Mesodermal cell (in vitro differentiated cells): ENCODE results near the gene TEAD1.

ENCODE experiments used
- H3K27ac ChIP-seq: 2 replicates; pipeline ENCODE4 v1.7.0; 2013; ENCODE audit warnings: mild to moderate bottlenecking, low read depth, low read length, moderate library complexity; ENCODE audit not compliant: severe bottlenecking
- H3K36me3 ChIP-seq: 2 replicates; pipeline ENCODE4 v1.7.1; 2013; ENCODE audit warnings: mild to moderate bottlenecking, low read length, moderate library complexity; ENCODE audit not compliant: control insufficient read depth, insufficient read depth
- H3K4me1 ChIP-seq: one replicate; pipeline ENCODE4 v1.7.1; 2013; ENCODE audit warnings: mild to moderate bottlenecking, low read length; ENCODE audit not compliant: insufficient read depth, control insufficient read depth, poor library complexity, severe bottlenecking
- H3K4me3 ChIP-seq: 2 replicates; pipeline ENCODE4 v1.7.0; 2013; ENCODE audit warnings: low read length, control low read depth, mild to moderate bottlenecking; ENCODE audit not compliant: insufficient read depth, poor library complexity, severe bottlenecking; ENCODE audit errors: extremely low read depth
- H3K9me3 ChIP-seq: 2 replicates; pipeline ENCODE4 v1.7.1; 2013; ENCODE audit warnings: mild to moderate bottlenecking, low read length, moderate library complexity; ENCODE audit not compliant: control insufficient read depth
- WGBS, 2 experiments: methylation state at CpG; one replicate each; pipeline ENCODE4 v1.1.5; 2013; ENCODE audit warnings: missing lambda C conversion rate in 2 of 2; ENCODE audit not compliant: insufficient coverage in 2 of 2; 5-methylcytosine and 5-hydroxymethylcytosine counted together

The TEAD1 gene

DNA sequence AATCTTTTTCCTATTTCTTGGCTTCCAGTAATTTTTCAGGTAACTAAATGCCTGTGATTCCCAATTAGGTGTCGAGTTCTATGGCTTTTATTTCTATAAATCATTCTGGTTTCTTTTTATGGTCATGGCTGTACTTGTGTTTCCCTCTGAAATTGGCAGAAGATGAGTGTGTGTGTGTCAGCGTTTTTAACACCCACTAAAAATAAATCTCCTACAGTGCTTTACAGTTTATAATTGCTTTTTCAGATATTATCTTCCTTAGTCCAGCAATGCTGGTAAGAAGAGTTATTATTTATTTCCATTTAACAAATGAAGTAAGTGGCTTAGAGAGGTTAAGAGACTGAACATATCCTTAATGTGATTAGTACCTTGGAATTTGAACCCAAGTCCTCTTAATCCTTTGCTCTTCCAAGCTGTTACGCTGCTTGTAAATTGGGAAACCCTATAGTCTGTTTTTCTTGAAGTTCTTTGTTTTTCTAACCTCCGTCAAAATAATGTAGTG is 125.2 kb downstream of the TEAD1 start:
- peaks cover 48% of the 10 kb centered on the region for H3K36me3 ChIP-seq
- H3K9me3 ChIP-seq = no peaks in the 10 kb centered on the region
- no peak overlapping the region for H3K4me3 ChIP-seq
- peak overlapping the region; percentile 85 for H3K27ac ChIP-seq
- no CpG with 5 or more reads among the region's 4 CpGs for WGBS, 2 experiments
- H3K4me1 ChIP-seq = peaks cover 70% of the 10 kb centered on the region

DNA sequence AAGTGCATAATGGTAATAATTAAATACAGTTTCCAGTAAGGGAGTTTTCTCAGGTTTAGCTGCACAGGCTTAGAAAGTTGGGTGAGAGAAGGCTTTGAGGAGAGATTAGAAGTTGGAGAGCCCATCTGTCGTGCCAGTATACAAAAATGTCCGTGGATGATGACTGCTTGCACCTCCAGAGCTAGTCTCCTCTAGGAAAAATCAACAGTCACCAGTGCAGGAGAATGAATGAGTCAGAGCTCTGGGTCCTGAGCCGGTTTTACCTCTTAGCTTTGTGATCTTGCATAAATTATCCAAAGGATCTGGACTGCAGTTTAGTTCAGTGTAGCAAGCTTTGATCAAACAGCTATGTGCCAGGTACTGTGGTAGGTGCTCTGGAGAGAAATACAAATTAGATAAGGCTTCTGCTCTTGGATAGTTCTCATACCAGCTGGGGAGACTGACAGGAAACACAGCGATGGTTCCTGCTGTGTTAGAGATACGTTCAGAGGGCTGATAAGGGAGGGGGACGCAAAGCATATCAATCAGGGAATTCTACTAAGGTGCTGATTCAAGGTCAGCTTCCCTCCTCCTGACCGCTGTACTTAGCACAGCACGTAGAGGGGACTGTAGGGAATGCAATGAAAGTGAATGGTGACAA is 125.9 kb downstream of the TEAD1 start:
- no peak overlapping the region for H3K4me3 ChIP-seq

GRCh38 chr11:12800871-12801270 is 126.7 kb downstream of the TEAD1 start:
- peaks cover 63% of the 10 kb centered on the region for H3K4me1 ChIP-seq
- no peaks in the 10 kb centered on the region for H3K9me3 ChIP-seq
- H3K36me3 ChIP-seq = peaks cover 44% of the 10 kb centered on the region
- H3K4me3 ChIP-seq = no peak overlapping the region
- peak overlapping the region; percentile 85 for H3K27ac ChIP-seq
- 57 to 64% methylated on average over 1 to 2 of the region's 2 CpGs for WGBS, 2 experiments

More for the DNA sequence above, 125.9 kb downstream of the TEAD1 start:
- WGBS, 2 experiments = 25 to 33% methylated on average over 5 of the region's 8 CpGs
- Histone ChIP-seq H3K27ac (peak overlapping the region; percentile 85), H3K36me3 (peaks cover 48% of the 10 kb centered on the region), H3K9me3 (no peaks in the 10 kb centered on the region), H3K4me1 (peaks cover 63% of the 10 kb centered on the region)

DNA sequence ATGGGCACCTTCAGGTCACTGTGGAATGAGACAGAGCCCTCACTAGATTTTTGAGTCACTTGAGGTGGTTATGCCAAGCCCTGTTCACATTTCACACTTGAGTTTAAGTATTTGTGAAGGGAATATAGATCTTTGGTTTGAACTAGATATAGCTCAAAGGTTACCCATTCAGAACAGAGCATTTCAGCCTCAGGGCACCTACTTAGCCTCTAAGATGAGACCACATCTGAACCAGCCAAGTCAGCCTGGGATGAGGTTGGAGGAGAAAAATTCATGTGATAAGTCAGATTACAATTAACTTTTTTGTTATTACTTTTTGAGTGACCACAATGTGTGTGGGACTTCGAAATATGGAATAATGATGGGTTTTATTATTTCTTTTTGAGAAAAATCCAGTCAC is 127.8 kb downstream of the TEAD1 start:
- Histone ChIP-seq H3K27ac (peak overlapping the region; percentile 89), H3K4me1 (peaks cover 68% of the 10 kb centered on the region), H3K9me3 (no peaks in the 10 kb centered on the region), H3K4me3 (no peak overlapping the region), H3K36me3 (peaks cover 40% of the 10 kb centered on the region)
- WGBS, 2 experiments = no CpG with 5 or more reads among the region's 1 CpG

- peak overlapping the region; percentile 89 for H3K27ac ChIP-seq
- WGBS, 2 experiments = 75 to 78% methylated on average over 10 to 13 of the region's 16 CpGs
- peaks cover 70% of the 10 kb centered on the region for H3K4me1 ChIP-seq
- no peak overlapping the region for H3K4me3 ChIP-seq
- no peaks in the 10 kb centered on the region for H3K9me3 ChIP-seq
- H3K36me3 ChIP-seq = peaks cover 34% of the 10 kb centered on the region
Measured at GRCh38 chr11:12802418-12803085, 128.3 kb downstream of the TEAD1 start.

DNA sequence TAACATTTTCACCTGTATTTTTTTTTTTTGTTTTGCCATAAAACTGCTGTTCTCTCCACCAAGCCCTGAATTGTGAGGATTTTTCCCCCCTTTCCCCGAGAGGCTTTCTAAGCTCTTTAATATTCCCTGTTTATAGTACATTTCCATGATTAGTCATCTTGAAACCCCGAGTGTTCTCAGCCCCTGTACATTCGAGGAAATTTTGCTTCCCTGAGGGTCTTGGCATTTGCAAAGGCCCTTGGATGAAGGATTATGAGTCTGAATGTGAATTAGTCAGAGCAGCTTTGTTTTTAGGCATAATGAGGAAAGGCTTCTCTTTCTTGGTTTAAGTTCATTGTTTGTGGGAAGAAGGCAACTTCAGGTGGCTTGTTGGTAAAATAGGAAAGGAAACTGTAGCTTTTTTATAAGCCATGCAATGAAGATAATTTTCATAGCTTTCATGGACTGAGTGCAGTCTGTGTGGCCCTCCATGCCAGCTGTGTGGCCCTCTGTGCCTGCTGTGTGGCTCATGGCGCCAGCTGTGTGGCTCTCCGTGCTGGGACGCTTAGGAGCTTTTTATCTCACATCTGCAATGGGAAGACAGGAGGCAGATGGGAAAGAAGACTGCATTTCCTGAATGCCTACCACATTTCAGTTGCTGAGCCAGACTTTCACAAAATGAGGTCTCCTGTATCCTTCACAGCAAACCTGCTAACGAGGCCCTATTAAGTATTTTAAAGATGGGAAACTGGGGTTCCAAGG is 129.0 kb downstream of the TEAD1 start:
- H3K27ac ChIP-seq = peak overlapping the region; percentile 89
- WGBS, 2 experiments = 73 to 76% methylated on average over 6 to 7 of the region's 7 CpGs
- no peak overlapping the region for H3K4me3 ChIP-seq
- H3K36me3 ChIP-seq = peaks cover 27% of the 10 kb centered on the region
- no peaks in the 10 kb centered on the region for H3K9me3 ChIP-seq
- H3K4me1 ChIP-seq = peaks cover 67% of the 10 kb centered on the region

- Histone ChIP-seq H3K27ac (no peak overlapping the region), H3K36me3 (peaks cover 36% of the 10 kb centered on the region), H3K4me3 (no peak overlapping the region), H3K9me3 (no peaks in the 10 kb centered on the region), H3K4me1 (peaks cover 60% of the 10 kb centered on the region)
- WGBS, 2 experiments = 100% methylated on average over 1 of the region's 2 CpGs
Measured at GRCh38 chr11:12806113-12806512, 131.9 kb downstream of the TEAD1 start.

GRCh38 chr11:12807621-12808020 is 133.4 kb downstream of the TEAD1 start:
- WGBS, 2 experiments = 96 to 100% methylated on average over 6 of the region's 6 CpGs
- Histone ChIP-seq H3K27ac (no peak overlapping the region), H3K4me1 (peaks cover 62% of the 10 kb centered on the region)

DNA sequence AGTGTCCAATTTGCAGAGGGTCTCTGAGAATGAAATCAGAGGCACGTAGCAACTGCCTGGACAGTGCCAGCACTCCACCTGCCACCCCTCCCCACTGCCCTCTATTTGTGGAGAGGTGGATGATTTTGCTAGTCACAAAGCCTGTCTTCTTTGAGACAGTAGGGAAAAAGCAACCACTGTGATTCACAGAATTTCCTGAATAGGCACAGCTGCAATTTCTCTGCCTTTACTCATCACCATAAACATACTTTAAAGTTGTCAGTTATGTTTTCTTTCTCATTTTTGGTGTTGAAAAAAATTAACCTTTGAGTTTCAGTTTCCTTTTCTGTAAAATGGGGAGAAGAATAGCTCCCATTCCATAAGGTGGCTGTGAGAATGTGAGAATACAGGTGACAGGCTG is 134.3 kb downstream of the TEAD1 start:
- Histone ChIP-seq H3K36me3 (peaks cover 44% of the 10 kb centered on the region), H3K9me3 (no peaks in the 10 kb centered on the region), H3K27ac (peak overlapping the region; percentile 24), H3K4me3 (no peak overlapping the region), H3K4me1 (peaks cover 62% of the 10 kb centered on the region)
- no CpG with 5 or more reads among the region's 1 CpG for WGBS, 2 experiments

More at GRCh38 chr11:12807621-12808020, 133.4 kb downstream of the TEAD1 start:
- no peaks in the 10 kb centered on the region for H3K9me3 ChIP-seq
- no peak overlapping the region for H3K4me3 ChIP-seq
- H3K36me3 ChIP-seq = peaks cover 43% of the 10 kb centered on the region

GRCh38 chr11:12809364-12809763 is 135.1 kb downstream of the TEAD1 start:
- H3K4me3 ChIP-seq = no peak overlapping the region
- H3K9me3 ChIP-seq = no peaks in the 10 kb centered on the region
- H3K4me1 ChIP-seq = peaks cover 67% of the 10 kb centered on the region
- 84 to 86% methylated on average over 2 to 3 of the region's 3 CpGs for WGBS, 2 experiments
- H3K36me3 ChIP-seq = peaks cover 45% of the 10 kb centered on the region
- no peak overlapping the region for H3K27ac ChIP-seq
